ENCODE data around the gene ATXN1.

ATXN1 gene

DNA sequence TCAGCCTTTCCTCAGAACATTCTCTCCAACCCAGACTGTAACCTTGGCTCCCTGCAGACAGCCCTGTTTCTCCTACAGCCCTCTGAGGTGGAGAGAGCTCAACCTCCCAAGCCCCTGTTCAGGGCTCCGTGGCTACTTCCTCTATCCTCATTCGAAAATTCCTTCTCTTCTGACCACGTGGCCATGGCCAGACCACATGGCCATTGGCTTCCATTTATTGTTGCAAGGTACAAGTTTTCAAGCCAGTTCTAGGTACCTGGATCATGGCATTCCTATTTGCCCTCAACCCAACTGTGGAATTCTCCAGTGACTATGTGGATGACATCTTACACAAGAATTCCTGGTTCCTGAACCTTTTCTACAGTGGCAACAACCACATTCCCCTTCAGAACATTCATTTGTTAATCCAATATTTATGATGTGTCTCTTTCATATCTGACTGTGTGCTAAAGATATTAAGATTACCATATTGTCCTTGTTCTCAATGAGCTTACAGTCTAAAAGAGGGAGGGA lies 361.0 kb downstream of the ATXN1 start:
- TF ChIP-seq GATA2 (IDR thresholded peaks at IDR 0.05; ENCODE audit: low read depth, low read length) (no peak), GATA3 (IDR thresholded peaks at IDR 0.05; ENCODE audit: low read depth, low read length) (no peak)

DNA sequence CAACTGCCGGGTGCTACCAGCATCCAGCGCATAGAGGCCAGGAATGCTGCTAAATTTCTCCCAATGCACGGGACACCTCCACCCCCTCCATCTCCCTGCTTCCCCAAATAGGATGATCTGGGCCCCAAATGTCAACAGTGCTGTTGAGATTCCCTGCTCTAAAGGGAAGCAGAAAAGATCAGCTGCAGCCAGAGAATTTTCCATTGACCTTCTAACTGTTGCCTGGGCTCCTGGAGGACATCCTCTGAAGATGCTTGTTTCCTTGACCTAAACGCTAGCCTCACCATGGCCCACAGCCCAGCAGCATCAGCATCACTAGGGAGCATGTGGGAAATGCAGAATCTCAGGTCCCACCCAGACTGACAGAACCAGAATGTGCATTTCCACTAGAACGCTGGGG lies 361.6 kb downstream of the ATXN1 start:
- no peak for TF ChIP-seq GATA2 (IDR thresholded peaks at IDR 0.05; ENCODE audit: low read depth, low read length)
- TF ChIP-seq GATA3 (IDR thresholded peaks at IDR 0.05; ENCODE audit: low read depth, low read length): no peak

DNA sequence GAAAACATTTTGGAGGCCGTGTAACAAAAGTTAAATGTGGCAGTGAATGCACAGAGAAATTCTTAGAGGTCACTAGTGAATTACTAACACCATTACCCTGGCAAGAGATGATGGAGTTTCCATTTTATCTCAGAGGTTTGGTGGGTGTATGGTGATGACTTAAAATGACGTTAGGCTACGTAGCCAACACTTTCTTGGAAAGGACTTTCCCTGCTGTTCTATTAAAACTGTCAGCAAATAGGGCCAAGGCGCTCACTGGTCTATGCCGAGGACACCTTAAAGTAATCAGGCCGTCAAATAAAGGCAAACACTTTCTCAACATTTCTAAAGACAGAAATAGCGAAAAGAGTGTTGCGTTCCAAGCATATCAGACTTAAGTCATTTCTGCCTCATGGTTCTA lies 362.1 kb downstream of the ATXN1 start:
- TF ChIP-seq GATA3 (IDR thresholded peaks at IDR 0.05; ENCODE audit: low read depth, low read length) (no peak), GATA2 (IDR thresholded peaks at IDR 0.05; ENCODE audit: low read depth, low read length) (no peak)

DNA sequence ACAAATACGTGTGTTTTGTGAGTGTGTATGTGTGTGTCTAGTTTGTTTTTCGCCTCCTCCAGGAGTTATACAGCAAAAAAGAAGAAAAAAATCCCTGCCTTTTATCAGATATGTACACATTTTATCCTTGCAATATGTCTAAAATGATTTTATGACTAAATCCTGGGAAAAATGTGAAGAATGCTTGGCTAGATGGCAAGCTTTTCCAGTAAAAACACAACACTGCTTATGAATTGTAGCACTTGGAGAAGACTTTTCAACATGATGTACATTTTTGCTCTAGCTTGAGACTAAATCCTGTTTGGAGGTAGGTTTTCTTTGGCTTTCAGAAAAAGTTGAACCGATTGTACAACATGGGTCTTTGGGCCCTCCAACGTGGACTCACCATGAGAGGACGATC lies 362.7 kb downstream of the ATXN1 start:
- TF ChIP-seq GATA2 (IDR thresholded peaks at IDR 0.05; ENCODE audit: low read depth, low read length) (no peak), GATA3 (IDR thresholded peaks at IDR 0.05; ENCODE audit: low read depth, low read length) (no peak)

DNA sequence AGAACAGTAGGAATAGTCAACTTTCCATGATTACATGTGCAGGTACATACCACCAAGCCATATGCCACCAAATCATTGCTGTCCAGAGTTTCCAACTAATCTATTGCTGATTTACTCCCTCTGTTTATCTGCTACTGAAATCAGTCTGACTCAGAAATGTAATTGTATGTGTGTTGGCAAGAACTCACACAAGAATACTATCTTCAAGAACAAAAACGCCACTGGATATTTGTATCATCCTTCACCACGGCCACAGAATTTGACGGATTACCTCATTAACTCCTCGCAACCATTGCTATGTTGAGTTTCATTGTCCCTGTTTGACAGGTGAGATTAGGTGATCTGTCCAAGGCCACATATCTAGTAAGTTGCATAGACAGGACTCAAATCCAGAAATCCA lies 363.6 kb downstream of the ATXN1 start:
- TF ChIP-seq GATA2 (IDR thresholded peaks at IDR 0.05; ENCODE audit: low read depth, low read length) (no peak), GATA3 (IDR thresholded peaks at IDR 0.05; ENCODE audit: low read depth, low read length) (no peak)

DNA sequence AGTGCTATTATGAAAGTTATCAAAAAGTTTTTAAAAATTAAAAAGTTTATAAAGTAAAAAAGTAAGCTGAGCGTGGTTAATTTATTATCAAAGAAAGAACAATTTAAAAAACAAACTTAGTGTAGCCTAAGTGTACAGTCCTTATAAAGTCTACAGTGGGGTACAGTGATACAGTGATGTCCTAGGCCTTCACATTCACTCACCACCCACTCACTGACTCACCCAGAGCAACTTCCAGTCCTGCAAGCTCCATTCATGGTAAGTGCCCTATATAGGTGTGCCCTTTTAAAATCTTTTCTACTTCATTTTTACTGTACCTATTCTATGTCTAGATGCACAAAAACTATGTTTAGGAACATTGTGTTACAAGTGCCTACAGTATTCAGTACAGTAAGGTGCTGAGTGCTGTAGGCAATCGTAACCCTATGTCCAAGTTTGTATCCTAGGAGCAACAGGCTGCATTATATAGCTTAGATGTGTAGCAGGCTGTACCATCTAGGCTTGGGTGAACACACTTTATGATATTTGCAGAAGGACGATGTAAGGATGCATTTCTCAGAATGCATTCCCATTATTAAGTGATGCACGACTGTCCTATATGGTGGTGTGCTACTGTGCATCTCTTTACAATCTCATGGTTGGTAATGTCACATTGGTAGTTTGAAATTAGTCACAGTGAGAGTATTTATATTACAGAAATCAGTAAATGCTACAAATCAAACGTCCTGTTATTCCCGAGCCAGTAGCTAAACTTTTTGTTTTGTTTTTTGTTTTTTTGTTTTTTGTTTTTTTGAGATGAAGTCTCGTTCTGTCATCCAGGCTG lies 364.6 kb downstream of the ATXN1 start:
- TF ChIP-seq GATA2 (IDR thresholded peaks at IDR 0.05; ENCODE audit: low read depth, low read length) (no peak), GATA3 (IDR thresholded peaks at IDR 0.05; ENCODE audit: low read depth, low read length) (no peak)

DNA sequence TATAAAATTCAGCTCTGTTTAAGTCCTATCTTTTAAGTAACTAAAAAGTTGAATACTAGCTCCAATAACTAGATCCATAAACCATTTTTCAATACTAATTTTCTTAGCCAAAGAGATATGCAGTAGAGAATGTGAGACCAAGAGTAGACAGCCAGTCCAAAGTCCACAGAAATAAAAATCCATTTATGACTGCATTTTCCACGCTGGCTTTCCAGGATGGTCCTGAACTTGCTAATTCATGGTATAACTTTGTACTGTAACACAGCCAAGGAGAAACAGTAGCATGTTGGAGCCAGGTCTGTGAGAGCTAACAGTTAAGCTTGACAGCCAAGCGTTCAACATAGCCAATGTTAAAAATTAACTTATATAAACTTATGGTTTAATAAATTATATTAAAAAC lies 366.6 kb downstream of the ATXN1 start:
- no peak for TF ChIP-seq GATA2 (IDR thresholded peaks at IDR 0.05; ENCODE audit: low read depth, low read length)

DNA sequence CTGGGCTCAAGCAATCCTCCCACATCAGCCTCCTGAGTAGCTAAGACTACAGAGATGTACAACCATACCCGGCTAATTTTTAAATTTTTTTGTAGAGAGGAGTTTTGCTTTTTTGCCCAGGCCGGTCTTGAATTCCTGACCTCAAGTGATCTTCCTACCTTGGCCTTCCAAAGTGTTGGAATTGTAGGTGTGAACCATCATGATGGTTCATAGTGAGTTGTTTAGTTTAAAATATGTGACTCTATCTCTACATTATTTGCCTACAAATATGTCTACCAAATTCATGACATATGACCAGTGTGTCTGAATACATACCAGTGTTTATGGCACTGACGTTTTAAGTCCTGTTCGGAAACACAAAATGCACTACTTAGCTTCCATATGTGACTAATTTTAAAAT lies 367.9 kb downstream of the ATXN1 start:
- TF ChIP-seq GATA2 (IDR thresholded peaks at IDR 0.05; ENCODE audit: low read depth, low read length) (no peak), GATA3 (IDR thresholded peaks at IDR 0.05; ENCODE audit: low read depth, low read length) (no peak)

DNA sequence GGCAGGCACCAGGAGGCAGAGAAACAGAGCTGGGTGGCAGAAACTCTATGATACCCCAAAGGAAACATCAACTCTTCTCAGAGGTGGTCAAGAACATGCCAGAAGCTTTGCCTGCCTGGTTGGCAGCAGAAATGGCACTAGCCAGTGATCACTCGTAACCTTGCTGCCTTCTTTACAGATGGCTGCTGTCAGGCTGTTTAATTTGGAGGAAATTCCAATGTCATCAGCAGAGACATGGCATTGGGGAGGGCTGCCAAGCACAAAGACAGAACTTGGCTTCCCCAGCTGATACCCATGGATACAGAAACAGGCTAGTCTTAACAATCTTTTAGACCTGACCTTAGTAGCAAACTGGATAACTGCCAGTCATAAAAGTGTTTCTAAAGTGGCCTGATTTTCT lies 369.2 kb downstream of the ATXN1 start:
- no peak for TF ChIP-seq GATA3 (IDR thresholded peaks at IDR 0.05; ENCODE audit: low read depth, low read length)
- TF ChIP-seq GATA2 (IDR thresholded peaks at IDR 0.05; ENCODE audit: low read depth, low read length): no peak

DNA sequence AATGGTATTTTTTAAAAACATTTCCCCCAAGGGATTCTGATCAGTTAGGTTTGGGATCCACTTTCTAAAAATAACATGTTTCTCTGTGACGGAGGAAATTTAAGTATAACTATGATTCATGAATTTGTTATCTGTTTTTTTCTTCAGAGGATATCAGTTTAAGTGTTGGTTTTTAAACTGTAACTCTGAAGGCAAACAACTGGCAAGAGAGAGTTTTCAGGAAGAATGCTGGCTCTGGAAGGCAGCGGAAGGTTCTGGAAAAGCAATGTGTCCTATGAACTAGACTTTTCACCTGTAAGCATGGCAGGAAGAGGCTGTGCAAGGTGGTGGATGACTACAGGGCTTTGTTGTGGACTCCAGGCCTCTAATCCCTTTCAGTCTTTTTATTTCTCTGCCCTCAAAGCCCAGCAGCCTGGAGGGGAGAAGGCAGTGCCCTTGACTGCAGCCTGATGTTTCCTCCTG lies 369.8 kb downstream of the ATXN1 start:
- TF ChIP-seq GATA3 (IDR thresholded peaks at IDR 0.05; ENCODE audit: low read depth, low read length): no peak
- no peak for TF ChIP-seq GATA2 (IDR thresholded peaks at IDR 0.05; ENCODE audit: low read depth, low read length)

DNA sequence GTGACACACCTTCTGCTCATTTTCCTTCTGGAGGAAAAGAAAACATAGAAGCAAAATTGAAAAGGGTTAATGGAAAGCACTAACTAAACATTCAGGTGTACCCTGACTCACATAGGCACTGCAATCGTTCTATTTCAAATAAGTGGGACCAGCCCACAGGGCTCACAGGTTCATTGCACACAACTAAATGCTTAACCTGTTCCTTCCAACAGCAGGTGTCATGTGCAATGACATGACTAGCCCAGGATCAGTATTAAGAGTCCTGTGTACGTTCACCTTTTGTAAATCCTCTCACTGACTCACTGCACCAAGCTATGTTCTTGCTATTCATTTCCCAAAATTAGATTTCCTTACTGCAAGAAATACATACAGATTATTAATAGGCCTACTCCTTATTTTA lies 371.6 kb downstream of the ATXN1 start:
- TF ChIP-seq GATA2 (IDR thresholded peaks at IDR 0.05; ENCODE audit: low read depth, low read length) (no peak), GATA3 (IDR thresholded peaks at IDR 0.05; ENCODE audit: low read depth, low read length) (no peak)

DNA sequence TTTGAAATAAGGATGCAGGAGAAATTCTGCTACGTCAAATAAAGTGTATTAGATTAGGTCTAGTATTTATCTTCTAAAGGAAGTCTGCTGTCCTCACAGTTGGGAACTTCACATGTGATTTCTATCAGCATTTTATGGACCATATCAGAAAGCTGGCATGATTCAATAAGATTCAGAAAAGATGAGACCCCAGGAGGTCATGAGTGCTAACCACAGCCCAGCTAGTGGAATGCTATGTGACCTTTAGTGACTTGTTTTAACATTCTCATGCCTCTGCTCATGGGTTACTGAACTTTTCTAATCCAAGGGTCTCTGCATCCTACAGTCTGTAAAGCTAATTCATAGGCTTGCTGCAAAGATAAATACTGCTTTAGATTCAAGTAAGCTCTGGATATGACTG lies 372.8 kb downstream of the ATXN1 start:
- no peak for TF ChIP-seq GATA3 (IDR thresholded peaks at IDR 0.05; ENCODE audit: low read depth, low read length)
- no peak for TF ChIP-seq GATA2 (IDR thresholded peaks at IDR 0.05; ENCODE audit: low read depth, low read length)

DNA sequence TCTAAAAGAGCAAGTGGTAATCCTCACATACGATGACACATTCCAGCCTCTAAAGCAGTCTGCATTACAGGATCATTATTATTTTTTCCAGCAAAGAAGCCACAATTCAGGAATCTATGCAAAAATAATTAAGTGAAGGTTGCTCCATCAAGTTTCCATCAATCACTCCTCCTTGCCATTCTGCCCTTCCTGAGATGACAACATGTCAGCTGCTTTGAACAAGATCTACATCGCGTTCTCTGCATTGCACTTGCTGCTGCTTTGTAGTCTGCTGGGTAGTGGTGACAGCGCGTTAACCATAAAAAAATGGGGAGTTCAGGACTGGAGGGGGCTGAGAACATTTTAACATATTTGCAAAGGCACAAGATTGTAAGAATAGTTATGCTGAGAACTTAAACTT lies 375.2 kb downstream of the ATXN1 start:
- no peak for TF ChIP-seq GATA3 (IDR thresholded peaks at IDR 0.05; ENCODE audit: low read depth, low read length)
- no peak for TF ChIP-seq GATA2 (IDR thresholded peaks at IDR 0.05; ENCODE audit: low read depth, low read length)

DNA sequence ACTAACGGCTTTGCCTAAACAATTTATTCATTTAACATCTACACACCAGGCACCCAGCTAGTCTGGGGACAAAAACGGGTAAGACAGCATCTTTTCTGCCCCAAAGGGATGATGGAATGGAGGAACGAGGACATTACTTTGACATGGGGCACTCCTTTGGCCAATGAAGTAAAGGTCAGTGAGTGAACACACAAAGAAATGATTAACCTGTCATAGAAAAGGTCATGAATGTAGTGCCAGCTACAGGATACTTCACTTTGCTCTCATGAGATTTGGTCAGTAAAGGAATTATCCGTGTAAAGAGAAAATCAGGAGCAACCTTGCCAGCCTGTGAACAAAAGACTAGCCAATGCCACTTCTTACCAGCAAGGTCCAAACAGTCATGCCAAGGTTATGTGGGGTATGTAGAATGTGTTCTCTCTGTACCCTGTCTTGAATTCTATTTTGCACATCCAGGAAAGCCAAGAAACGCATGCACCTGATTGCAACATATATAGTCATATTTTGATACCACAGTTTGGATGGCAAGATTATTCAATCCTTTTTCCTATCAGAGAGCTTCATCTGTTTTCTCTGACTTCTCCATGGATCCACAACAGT lies 377.6 kb downstream of the ATXN1 start:
- TF ChIP-seq GATA3 (IDR thresholded peaks at IDR 0.05; ENCODE audit: low read depth, low read length) (no peak), GATA2 (IDR thresholded peaks at IDR 0.05; ENCODE audit: low read depth, low read length) (no peak)

DNA sequence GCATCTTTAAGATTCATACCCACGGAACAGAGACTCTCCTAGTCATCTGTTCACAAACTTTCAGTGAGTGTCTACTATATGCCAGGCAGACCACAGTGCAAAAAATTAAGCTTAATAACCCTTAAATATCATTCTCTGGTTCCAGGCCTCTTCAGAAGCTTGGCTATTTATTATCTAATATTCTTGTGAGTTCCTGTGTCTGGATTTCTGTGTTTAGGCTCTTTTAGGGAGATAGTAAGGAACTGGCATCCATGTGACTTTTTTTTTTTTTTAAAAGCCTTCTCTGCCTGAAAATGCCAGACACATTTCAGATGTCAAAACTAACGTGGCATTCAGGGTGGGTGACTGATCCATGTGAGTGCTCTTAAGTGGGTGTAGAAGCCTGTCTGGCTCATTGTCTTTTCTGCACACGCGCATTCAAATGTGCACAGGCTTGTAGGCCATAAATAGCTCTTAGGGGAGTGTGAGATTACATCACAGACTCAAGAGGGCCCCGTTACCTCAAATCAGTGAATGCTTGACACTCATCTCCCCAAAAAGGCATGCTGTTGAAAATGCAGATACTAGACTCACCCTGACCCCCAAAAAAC lies 380.9 kb downstream of the ATXN1 start:
- TF ChIP-seq GATA2 (IDR thresholded peaks at IDR 0.05; ENCODE audit: low read depth, low read length): no peak
- no peak for TF ChIP-seq GATA3 (IDR thresholded peaks at IDR 0.05; ENCODE audit: low read depth, low read length)
